Left ventricle myocardium inferior (tissue), 1 donor: ENCODE results near the gene C2orf42. TPM values are rescaled to one million over a fixed set of nuclear protein-coding genes. Genes with fewer than 3 reads are reported as not detected.

Experiments
- DNase-seq: peaks from one replicate; pipeline ENCODE4 v3.0.0-alpha.2; 2020
- H3K27ac ChIP-seq: fragments of 200-600 bp; replicated peaks from 2 replicates; pipeline ENCODE4 v1.8.0; 2021
- H3K27me3 ChIP-seq: fragments of 200-600 bp; 2 replicates; pipeline ENCODE4 v1.8.0; 2021; ENCODE audit warnings: low read depth
- H3K36me3 ChIP-seq: fragments of 200-600 bp; 2 replicates; pipeline ENCODE4 v1.8.0; 2021
- H3K4me1 ChIP-seq: fragments of 200-600 bp; 2 replicates; pipeline ENCODE4 v1.8.0; 2021
- H3K4me3 ChIP-seq: fragments of 200-600 bp; 2 replicates; pipeline ENCODE4 v1.8.0; 2021; ENCODE audit warnings: mild to moderate bottlenecking, moderate library complexity
- H3K9me3 ChIP-seq: fragments of 200-600 bp; replicated peaks from 2 replicates; pipeline ENCODE4 v1.8.0; 2021
- CTCF ChIP-seq: fragments of 200-600 bp; IDR thresholded peaks from 2 replicates; pipeline ENCODE4 v1.8.0; 2021; ENCODE audit warnings: antibody characterized with exemption, mild to moderate bottlenecking, borderline replicate concordance
- intact Hi-C: fragments of 100-400 bp; cut with micrococcal nuclease; formaldehyde crosslinking; loops from one replicate; pipeline ENCODE4 v1.11.0; 2022
- total RNA-seq: library from RNA; stranded (reverse); fragmentation: NEBNext Ultra II Directional; extraction: Animal tissue kit (Norgen Biotek cat#: 25700); gene quantifications from one replicate; pipeline ENCODE4 v1.2.1, GENCODE V29; 2021
- donor health status: DM: no; HTN: yes; CAD: no; lungs with severe emphysema.

Gene C2orf42
- total RNA-seq, 1 donor from 2014 or later = 14.6 TPM

DNA sequence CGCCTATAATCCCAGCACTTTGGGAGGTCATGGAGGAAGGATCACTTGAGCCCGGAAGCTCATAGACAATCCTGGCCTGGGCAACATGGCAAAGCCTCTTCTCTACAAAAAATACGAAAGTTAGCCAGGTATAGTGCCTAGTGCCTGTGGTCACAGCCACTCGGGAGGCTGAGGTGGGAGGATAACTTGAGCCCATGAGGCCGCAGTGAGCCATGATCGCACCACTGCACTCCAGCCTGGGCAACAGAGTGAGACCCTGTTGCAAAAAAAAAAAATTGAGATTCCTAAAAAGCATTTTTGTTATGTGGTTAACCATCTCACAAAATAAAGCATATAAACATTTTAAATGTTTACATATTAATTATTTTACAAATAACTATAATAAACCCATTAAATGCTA is 89.6 kb downstream of the C2orf42 start:
- H3K4me1 ChIP-seq = peaks cover 9% of the 10 kb centered on the region
- H3K9me3 ChIP-seq = no peaks in the 10 kb centered on the region
- no peaks in the 10 kb centered on the region for H3K27me3 ChIP-seq
- TF ChIP-seq CTCF = no peak
- no peak overlapping the region for H3K4me3 ChIP-seq
- no peak for DNase-seq
- intact Hi-C loops = no loop called here
- H3K27ac ChIP-seq = no peak overlapping the region
- no peaks in the 10 kb centered on the region for H3K36me3 ChIP-seq

Other genes starting within 250 kb of the C2orf42 start
- gene ASPRV1, start 229.4 kb downstream of the C2orf42 start, total RNA-seq = 0.63 TPM
- gene PCBP1, start 103.5 kb downstream of the C2orf42 start, total RNA-seq = 205 TPM
- gene TIA1, start 57.6 kb upstream of the C2orf42 start, total RNA-seq = 45.1 TPM
- gene PCYOX1, start 67.1 kb upstream of the C2orf42 start, total RNA-seq = 84.6 TPM
- gene SNRPG, start 102.7 kb upstream of the C2orf42 start, total RNA-seq = 138 TPM
- 26.0 TPM for gene FAM136A, start 111.0 kb upstream of the C2orf42 start, total RNA-seq